ENCODE measurements around the gene CCL25. TPM values are rescaled to one million over a fixed set of nuclear protein-coding genes. Genes with fewer than 3 reads are reported as not detected.

The CCL25 gene
- not detected for total RNA-seq

- Histone ChIP-seq H3K4me3 (replicated peaks in 1 of 3) (no peak within 1 kb of the TSS), H3K27ac (no peak within 1 kb of the TSS), H3K36me3 (no peaks in the 10 kb centered on the region), H3K4me1 (peaks cover 0 to 9% of the 10 kb centered on the region in 2 donors), H3K9me3 (no peaks in the 10 kb centered on the region), H3K27me3 (no peaks in the 10 kb centered on the region)
- intact Hi-C loops (cut with DNase I), result no loop called here
- TF ChIP-seq POLR2A (IDR thresholded peaks at IDR 0.05) (no peak), CTCF (IDR thresholded peaks at IDR 0.05) (no peak)
- no peak for DNase-seq
- WGBS, 2 donors, result 66 to 74% methylated on average over 7 of the region's 7 CpGs
These were observed at the start of gene CCL25 for GRCh38 chr19:8052464-8052859. Gene CCL25 (plus strand): TSS chr19:8052760. CDS start chr19:8053050, 290 bp downstream.

- Histone ChIP-seq H3K4me3 (replicated peaks in 1 of 3) (peak overlapping the region in 1 of 3 donors; percentile 70), H3K4me1 (peaks cover 47 to 49% of the 10 kb centered on the region in 2 donors), H3K27me3 (no peaks in the 10 kb centered on the region), H3K27ac (no peak overlapping the region), H3K9me3 (no peaks in the 10 kb centered on the region), H3K36me3 (no peaks in the 10 kb centered on the region)
- no peak for DNase-seq
- intact Hi-C loops (cut with DNase I), result loop anchor here (5.0 to 10.0 kb wide), 2 partner anchors 57 to 251 kb away; no protein-coding TSS in a partner anchor
- WGBS, 2 donors, result 59 to 75% methylated on average over 6 of the region's 6 CpGs
- TF ChIP-seq POLR2A (IDR thresholded peaks at IDR 0.05) (no peak), CTCF (IDR thresholded peaks at IDR 0.05) (no peak)
These were observed 48.6 kb upstream of the CCL25 start for GRCh38 chr19:8004001-8004400.

- Histone ChIP-seq H3K4me1 (peaks cover 38 to 39% of the 10 kb centered on the region in 2 donors), H3K36me3 (no peaks in the 10 kb centered on the region), H3K27me3 (no peaks in the 10 kb centered on the region), H3K4me3 (replicated peaks in 1 of 3) (peak overlapping the region; percentile 54 to 70 (median 58)), H3K27ac (peak overlapping the region in 1 of 3 donors; percentile 66), H3K9me3 (no peaks in the 10 kb centered on the region)
- no peak for TF ChIP-seq CTCF (IDR thresholded peaks at IDR 0.05)
- no peak for TF ChIP-seq POLR2A (IDR thresholded peaks at IDR 0.05)
- 1% methylated on average over 12 to 20 of the region's 74 CpGs for WGBS, 2 donors
- intact Hi-C loops (cut with DNase I), result loop anchor here (5.0 to 10.0 kb wide), 2 partner anchors 58 to 250 kb away; no protein-coding TSS in a partner anchor
- peak in 1 of 2 donors; percentile 21 for DNase-seq
These were observed 47.6 kb upstream of the CCL25 start for GRCh38 chr19:8004723-8005513.

GRCh38 chr19:8005534-8006256 lies 46.9 kb upstream of the CCL25 start, which contains the start of gene ELAVL1:
Gene ELAVL1 (minus strand): TSS chr19:8005641. CDS start chr19:7991815, 13,826 bp downstream.
- Histone ChIP-seq H3K27ac (peak within 1 kb of the TSS; percentile 9 to 81 (median 68)), H3K27me3 (no peaks in the 10 kb centered on the region), H3K4me1 (peaks cover 31 to 32% of the 10 kb centered on the region in 2 donors), H3K36me3 (no peaks in the 10 kb centered on the region), H3K9me3 (no peaks in the 10 kb centered on the region), H3K4me3 (replicated peaks in 1 of 3) (peak within 1 kb of the TSS; percentile 58 to 93 (median 70))
- peak; percentile 89 for DNase-seq
- 2 to 6% methylated on average over 5 of the region's 98 CpGs for WGBS, 2 donors
- intact Hi-C loops (cut with DNase I), result loop anchor here (10.0 kb wide), 1 partner anchor 249 kb away; no protein-coding TSS in a partner anchor
- TF ChIP-seq POLR2A (IDR thresholded peaks at IDR 0.05) (peak in 1 of 2 donors; percentile 77), CTCF (IDR thresholded peaks at IDR 0.05) (no peak)
